Measurements from ENCODE around the gene KCNQ1. TPM values are rescaled to one million over a fixed set of nuclear protein-coding genes. Genes with fewer than 3 reads are reported as not detected.

KCNQ1 gene
- total and polyA plus RNA-seq, 2 donors (not counting 1 experiment from before 2014, with no cell fraction given): 21.5 to 28.8 TPM

GRCh38 chr11:2838676-2839294, 394.0 kb downstream of the KCNQ1 start:
- H4K20me1 ChIP-seq (ENCODE audit: control insufficient read depth, insufficient read depth, low read length, poor library complexity, severe bottlenecking): no peaks in the 10 kb centered on the region
- no peaks in the 10 kb centered on the region for H3K4me1 ChIP-seq (ENCODE audit: control insufficient read depth in 2 of 2, insufficient read depth in 2 of 2, low read length in 2 of 2)
- no peaks in the 10 kb centered on the region for H3K4me1 Mint-ChIP-seq
- no peaks in the 10 kb centered on the region for H3K27me3 Mint-ChIP-seq
- no peaks in the 10 kb centered on the region for H3K9me3 Mint-ChIP-seq (ENCODE audit: insufficient read depth)
- H3K9me3 ChIP-seq (ENCODE audit: control extremely low read depth in 1 of 3, control insufficient read depth in 2 of 3, insufficient read depth in 1 of 3, low read length in 2 of 3): no peaks in the 10 kb centered on the region
- H3K79me2 ChIP-seq (ENCODE audit: control insufficient read depth, insufficient read depth, low read length): no peaks in the 10 kb centered on the region
- intact Hi-C loops (cut with micrococcal nuclease): no loop called here
- TF ChIP-seq CTCF (IDR thresholded peaks at IDR 0.05): no peak
- TF ChIP-seq EZH2 (IDR thresholded peaks at IDR 0.05; ENCODE audit: borderline replicate concordance, insufficient read depth, low read depth, low read length, poor library complexity, severe bottlenecking): no peak
- H2AFZ ChIP-seq (ENCODE audit: insufficient read depth, low read depth, low read length, poor library complexity, severe bottlenecking): no peak overlapping the region
- ATAC-seq (ENCODE audit: low read depth) (no peak), DNase-seq (no peak)
- no peaks in the 10 kb centered on the region for H3K27me3 ChIP-seq (replicated peaks in 1 of 4; ENCODE audit: control extremely low read depth in 1 of 4, control insufficient read depth in 3 of 4, insufficient read depth in 4 of 4, low read length in 3 of 4)
- no peaks in the 10 kb centered on the region for H3K36me3 ChIP-seq (replicated peaks in 1 of 2; ENCODE audit: control extremely low read depth in 1 of 2, control insufficient read depth in 1 of 2, extremely low read depth in 1 of 2, insufficient read depth in 2 of 2, low read length in 1 of 2)
- no peak overlapping the region for H3K4me2 ChIP-seq (replicated peaks; ENCODE audit: low read depth, low read length, poor library complexity, severe bottlenecking)
- H3K9ac ChIP-seq (ENCODE audit: low read length): no peak overlapping the region
- 91% methylated on average over 22 of the region's 25 CpGs for WGBS (ENCODE audit: insufficient coverage)
- POLR2A ChIA-PET: no interaction called here
- H3K27ac ChIP-seq (ENCODE audit: low read length in 2 of 2): no peak overlapping the region
- H3K4me3 Mint-ChIP-seq: no peak overlapping the region
- H3K27ac Mint-ChIP-seq: no peak overlapping the region
- CTCF ChIA-PET: no interaction called here
- H3K4me3 ChIP-seq (ENCODE audit: control extremely low read depth in 1 of 5, extremely low read depth in 1 of 5, insufficient read depth in 1 of 5, low read depth in 2 of 5, low read length in 4 of 5): no peak overlapping the region

DNA sequence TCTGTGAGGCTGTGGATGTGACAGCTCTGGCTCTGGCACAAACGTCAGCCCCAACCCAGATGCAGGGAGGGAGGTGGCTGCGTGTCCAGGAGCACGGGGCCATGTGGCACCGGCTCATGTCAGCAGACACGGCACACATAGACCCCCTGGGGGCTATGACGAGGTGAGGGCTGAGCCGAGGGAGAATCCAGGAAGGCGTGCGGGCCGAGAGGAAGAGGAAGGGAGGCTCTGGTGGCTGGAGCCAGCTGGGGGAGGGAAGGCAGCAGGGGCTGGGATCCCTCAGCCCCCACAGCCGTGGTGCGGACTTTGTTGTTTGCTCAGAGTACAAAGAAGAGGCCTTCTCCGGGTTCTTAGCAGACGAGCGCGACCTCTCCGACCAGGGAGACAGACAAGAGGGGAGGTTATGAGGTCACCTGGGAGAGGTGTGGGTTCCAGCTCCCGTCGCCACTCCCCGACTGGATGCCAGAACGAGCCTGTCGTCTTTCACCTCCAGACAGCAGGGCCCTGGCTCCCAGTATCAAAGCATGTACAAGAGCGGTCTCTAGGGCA, 394.7 kb downstream of the KCNQ1 start:
- no peak for TF ChIP-seq CTCF (IDR thresholded peaks at IDR 0.05)
- TF ChIP-seq EZH2 (IDR thresholded peaks at IDR 0.05; ENCODE audit: borderline replicate concordance, insufficient read depth, low read depth, low read length, poor library complexity, severe bottlenecking): no peak
- Histone ChIP-seq H3K79me2 (ENCODE audit: control insufficient read depth, insufficient read depth, low read length) (no peaks in the 10 kb centered on the region), H4K20me1 (ENCODE audit: control insufficient read depth, insufficient read depth, low read length, poor library complexity, severe bottlenecking) (no peaks in the 10 kb centered on the region), H3K4me1 (ENCODE audit: control insufficient read depth in 2 of 2, insufficient read depth in 2 of 2, low read length in 2 of 2) (no peaks in the 10 kb centered on the region), H3K9ac (ENCODE audit: low read length) (no peak overlapping the region), H3K4me2 (replicated peaks; ENCODE audit: low read depth, low read length, poor library complexity, severe bottlenecking) (no peak overlapping the region), H3K36me3 (replicated peaks in 1 of 2; ENCODE audit: control extremely low read depth in 1 of 2, control insufficient read depth in 1 of 2, extremely low read depth in 1 of 2, insufficient read depth in 2 of 2, low read length in 1 of 2) (no peaks in the 10 kb centered on the region), H3K4me3 (ENCODE audit: control extremely low read depth in 1 of 5, extremely low read depth in 1 of 5, insufficient read depth in 1 of 5, low read depth in 2 of 5, low read length in 4 of 5) (no peak overlapping the region), H3K27me3 (replicated peaks in 1 of 4; ENCODE audit: control extremely low read depth in 1 of 4, control insufficient read depth in 3 of 4, insufficient read depth in 4 of 4, low read length in 3 of 4) (no peaks in the 10 kb centered on the region), H2AFZ (ENCODE audit: insufficient read depth, low read depth, low read length, poor library complexity, severe bottlenecking) (no peak overlapping the region), H3K27ac (ENCODE audit: low read length in 2 of 2) (no peak overlapping the region), H3K9me3 (ENCODE audit: control extremely low read depth in 1 of 3, control insufficient read depth in 2 of 3, insufficient read depth in 1 of 3, low read length in 2 of 3) (no peaks in the 10 kb centered on the region)
- no peak for DNase-seq
- Mint-ChIP-seq H3K4me1 (no peaks in the 10 kb centered on the region), H3K9me3 (ENCODE audit: insufficient read depth) (no peaks in the 10 kb centered on the region), H3K4me3 (no peak overlapping the region), H3K27ac (no peak overlapping the region), H3K27me3 (no peaks in the 10 kb centered on the region)
- POLR2A ChIA-PET: no interaction called here
- WGBS (ENCODE audit: insufficient coverage): 92% methylated on average over 23 of the region's 23 CpGs
- CTCF ChIA-PET: no interaction called here
- ATAC-seq (ENCODE audit: low read depth): no peak
- intact Hi-C loops (cut with micrococcal nuclease): no loop called here

Measured in B cell (primary cell).